Activated T-helper 2 cell treated with anti-CD3 and anti-CD28 coated beads, Interferon-gamma antibody, Interleukin-2, Interleukin-4, amounts not matched to agents 10 μg/mL and 5 μg/mL and 100 μg/mL, durations not matched to agents 14 hours and 24 hours and 36 hours (primary cell): Measurements from ENCODE around the gene MAPK8IP3. TPM values are rescaled to one million over a fixed set of nuclear protein-coding genes. Genes with fewer than 3 reads are reported as not detected.

Experiments used
- DNase-seq: peaks from one replicate; pipeline ENCODE4 v3.0.0; 2021; ENCODE audit warnings: low spot score
- H3K27ac Mint-ChIP-seq: one replicate; pipeline ENCODE4 v1.8.0; 2021; ENCODE audit warnings: mixed read lengths
- H3K27me3 Mint-ChIP-seq: one replicate; pipeline ENCODE4 v1.8.0; 2021; ENCODE audit warnings: low read depth, mixed read lengths
- H3K36me3 Mint-ChIP-seq: one replicate; pipeline ENCODE4 v1.8.0; 2021; ENCODE audit warnings: low read depth, mixed read lengths
- H3K4me1 Mint-ChIP-seq: one replicate; pipeline ENCODE4 v1.8.0; 2021; ENCODE audit warnings: low read depth, mixed read lengths
- H3K4me3 Mint-ChIP-seq: one replicate; pipeline ENCODE4 v1.8.0; 2021; ENCODE audit warnings: low read depth, mild to moderate bottlenecking, moderate library complexity, mixed read lengths
- H3K9me3 Mint-ChIP-seq: one replicate; pipeline ENCODE4 v1.8.0; 2021; ENCODE audit warnings: mixed read lengths
- intact Hi-C: fragments of 100-400 bp; cut with micrococcal nuclease; formaldehyde crosslinking; loops from one replicate; pipeline ENCODE4 v1.15.1; 2023
- total RNA-seq: library from RNA; stranded (reverse); gene quantifications from 2 replicates; pipeline ENCODE4 v1.2.3, GENCODE V29; 2022

MAPK8IP3 gene
- total RNA-seq, 1 donor from 2014 or later: 74.8 TPM

DNA sequence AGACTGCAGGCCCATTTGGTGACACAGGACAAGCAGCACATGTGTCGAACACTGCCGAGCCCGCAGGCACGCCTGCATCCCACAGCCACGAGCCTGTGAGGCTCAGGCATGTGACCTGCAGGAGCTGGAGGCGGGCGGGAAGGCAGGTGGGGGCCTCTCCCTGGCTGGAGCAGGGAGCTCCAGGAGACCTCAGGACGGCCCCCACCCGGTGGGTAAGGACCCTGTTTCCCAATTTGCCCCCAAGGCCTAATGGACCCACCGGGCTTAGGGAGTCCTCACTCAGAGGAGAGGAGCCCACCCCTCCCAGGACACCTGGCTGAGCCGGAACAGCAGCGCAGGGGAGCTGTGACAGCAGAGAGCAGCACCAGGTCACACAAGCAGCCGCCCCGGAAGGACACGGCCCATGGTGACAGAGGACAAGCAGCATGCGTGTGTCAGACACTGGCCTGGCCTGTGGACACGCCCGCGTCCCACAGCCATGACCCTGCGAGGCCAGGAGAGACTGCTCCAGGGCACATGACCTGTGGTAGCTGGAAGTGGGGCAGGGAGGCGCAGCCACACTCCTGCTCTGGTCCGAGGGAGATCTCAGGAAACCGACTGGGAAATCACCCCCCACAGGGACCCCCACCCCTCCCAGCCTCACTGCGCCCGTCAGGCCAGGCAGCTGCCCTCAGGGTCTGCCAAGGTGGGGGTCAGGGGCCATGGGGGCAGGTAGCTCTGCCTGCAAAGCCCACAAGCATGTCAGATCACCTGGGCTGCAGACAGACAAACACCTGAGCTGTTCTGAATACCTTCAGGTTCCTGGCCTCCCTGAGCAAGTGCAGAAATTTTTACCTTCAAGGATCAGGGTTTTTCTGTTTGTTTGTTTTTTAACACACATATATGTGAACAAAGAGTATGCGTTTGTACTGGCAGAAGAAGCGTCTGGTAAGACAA lies 74.0 kb downstream of the MAPK8IP3 start:
- no peak for DNase-seq
- Mint-ChIP-seq H3K36me3 (peaks cover 4% of the 10 kb centered on the region), H3K4me3 (peak overlapping the region; percentile 30), H3K9me3 (no peaks in the 10 kb centered on the region), H3K27ac (no peak overlapping the region), H3K27me3 (no peaks in the 10 kb centered on the region), H3K4me1 (peaks cover 11% of the 10 kb centered on the region)
- intact Hi-C loops: loop anchor here (5.0 to 10.0 kb wide), 2 partner anchors 73 to 475 kb away; partner anchors contain the start of genes MAPK8IP3 and UBE2I

DNA sequence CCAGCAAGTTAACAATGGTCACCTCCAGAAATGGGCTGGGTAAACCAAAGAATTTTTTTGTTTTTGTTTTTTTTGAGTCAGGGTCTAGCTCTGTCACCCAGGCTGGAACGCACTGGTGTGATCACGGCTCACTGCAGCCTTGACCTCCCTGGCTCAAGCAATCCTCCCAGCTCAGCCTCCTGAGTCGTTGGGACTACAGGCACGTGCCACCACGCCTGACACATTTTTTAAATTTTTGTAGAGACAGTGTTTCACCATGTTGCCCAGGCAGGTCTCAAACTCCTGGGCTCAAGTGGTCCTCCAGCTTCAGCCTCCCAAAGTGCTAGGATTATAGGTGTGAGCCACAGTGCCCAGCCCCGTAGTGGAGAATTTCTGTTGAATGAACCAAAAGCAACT lies 74.7 kb downstream of the MAPK8IP3 start:
- Mint-ChIP-seq H3K27ac (no peak overlapping the region), H3K4me3 (peak overlapping the region; percentile 82), H3K9me3 (no peaks in the 10 kb centered on the region), H3K4me1 (peaks cover 11% of the 10 kb centered on the region), H3K27me3 (no peaks in the 10 kb centered on the region), H3K36me3 (peaks cover 11% of the 10 kb centered on the region)
- intact Hi-C loops: loop anchor here (5.0 kb wide), 1 partner anchor 73 kb away; the partner anchor contains the start of gene MAPK8IP3
- no peak for DNase-seq

DNA sequence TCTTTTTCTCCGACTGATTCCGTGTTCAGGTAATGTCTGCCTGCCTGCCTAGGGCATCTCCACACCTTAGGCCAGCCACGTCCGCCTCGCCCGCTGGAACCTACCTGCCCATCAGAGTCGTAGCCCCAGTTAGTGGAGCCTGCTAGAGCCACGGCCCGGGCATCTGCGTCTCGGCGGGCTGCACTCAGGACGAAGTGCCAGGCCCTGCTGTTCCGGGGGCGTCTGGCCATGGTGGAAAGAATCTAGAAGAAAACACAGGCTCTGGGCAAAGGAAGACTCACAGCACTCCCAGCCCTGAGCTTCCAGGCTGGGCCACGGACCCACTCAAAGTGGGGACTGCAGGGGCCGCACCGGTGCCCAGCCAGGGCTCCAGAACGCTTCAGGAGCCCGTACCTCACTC lies 75.3 kb downstream of the MAPK8IP3 start:
- no peaks in the 10 kb centered on the region for H3K9me3 Mint-ChIP-seq
- peak overlapping the region; percentile 67 for H3K27ac Mint-ChIP-seq
- peaks cover 11% of the 10 kb centered on the region for H3K36me3 Mint-ChIP-seq
- H3K4me1 Mint-ChIP-seq: peaks cover 11% of the 10 kb centered on the region
- intact Hi-C loops: loop anchor here (5.0 kb wide), 1 partner anchor 74 kb away; the partner anchor contains the start of gene MAPK8IP3
- H3K27me3 Mint-ChIP-seq: no peaks in the 10 kb centered on the region
- H3K4me3 Mint-ChIP-seq: peak overlapping the region; percentile 82
- no peak for DNase-seq

DNA sequence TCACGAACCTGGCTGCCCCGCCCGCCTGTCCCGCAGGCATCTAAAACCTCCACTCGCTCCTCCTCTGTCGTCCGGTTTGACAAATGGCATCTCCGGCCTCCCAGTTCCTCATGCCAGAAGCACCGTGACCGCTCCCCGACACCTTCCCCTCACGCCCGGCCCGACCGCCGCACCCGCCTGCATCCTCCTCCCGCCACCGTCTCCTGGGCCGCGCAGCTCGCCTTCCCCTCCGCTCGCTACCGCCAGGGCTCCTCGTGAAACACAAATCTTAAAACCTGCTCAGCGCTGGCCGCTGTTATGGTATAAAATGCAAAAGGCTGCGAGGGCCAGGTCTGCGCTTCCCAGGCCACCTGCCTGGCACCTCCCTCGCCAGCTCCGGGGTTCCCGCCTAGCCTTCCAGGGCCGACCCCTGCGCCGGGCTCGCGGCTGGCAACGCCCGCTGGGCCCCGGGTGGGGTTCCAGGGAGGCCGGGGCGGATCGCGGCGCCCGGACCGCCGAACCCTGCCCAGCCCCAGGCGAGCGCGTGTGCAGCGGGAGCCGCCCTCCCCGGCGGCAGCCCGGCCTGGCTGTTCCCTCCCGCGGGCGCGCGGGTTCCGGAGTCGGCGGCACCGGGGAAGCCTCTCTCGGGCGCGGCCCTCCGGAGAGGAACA lies 75.9 kb downstream of the MAPK8IP3 start:
- H3K36me3 Mint-ChIP-seq: peaks cover 11% of the 10 kb centered on the region
- peak overlapping the region; percentile 82 for H3K4me3 Mint-ChIP-seq
- peak; percentile 35 for DNase-seq
- H3K27ac Mint-ChIP-seq: peak overlapping the region; percentile 67
- H3K4me1 Mint-ChIP-seq: peaks cover 11% of the 10 kb centered on the region
- H3K27me3 Mint-ChIP-seq: no peaks in the 10 kb centered on the region
- intact Hi-C loops: loop anchor here (1.0 to 5.0 kb wide), 6 partner anchors 9 to 362 kb away; partner anchors contain the start of genes FAHD1, HAGH, MAPK8IP3 and MRPS34
- no peaks in the 10 kb centered on the region for H3K9me3 Mint-ChIP-seq

DNA sequence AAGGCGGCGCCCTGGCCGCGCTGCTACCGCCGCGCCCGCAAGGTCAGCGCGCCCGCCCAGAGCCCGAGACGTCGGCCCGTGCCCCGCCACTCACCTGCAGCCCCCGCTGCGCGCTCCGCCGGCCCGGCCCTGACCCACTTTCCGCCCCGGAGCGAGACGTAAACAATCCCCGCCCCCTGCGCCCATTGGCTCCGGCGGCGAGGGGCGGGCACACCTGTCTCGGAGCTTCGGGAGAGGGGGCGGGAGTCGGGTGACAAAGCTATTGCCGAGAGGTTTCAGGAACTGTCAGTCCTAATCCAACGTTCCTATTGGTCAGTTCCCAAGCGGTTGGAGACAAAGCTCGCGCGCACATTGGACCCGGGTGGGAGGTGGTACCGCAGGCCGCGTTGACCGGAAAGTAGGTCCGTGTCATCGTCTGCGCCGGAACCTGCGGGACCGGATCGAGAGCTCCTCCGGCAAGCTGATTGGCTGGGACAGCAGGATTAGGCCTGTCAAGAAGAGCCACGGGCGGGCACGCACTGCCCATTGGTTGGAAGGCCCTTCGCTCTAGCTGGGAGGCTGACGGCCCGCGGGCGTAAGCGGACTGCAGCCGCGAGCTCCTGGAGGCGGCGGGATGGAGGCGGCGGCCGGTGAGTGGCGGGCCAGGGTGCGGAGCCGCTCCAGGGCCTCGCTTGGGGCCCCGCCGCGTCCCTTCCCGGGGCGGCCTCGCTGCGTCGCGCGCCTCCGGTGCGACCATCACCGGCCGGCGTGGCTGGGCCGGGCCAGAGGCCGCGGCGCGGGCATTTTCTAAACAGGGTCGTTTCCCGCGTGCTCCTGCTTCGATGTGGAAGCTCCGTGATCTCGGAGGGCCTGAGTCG lies 76.6 kb downstream of the MAPK8IP3 start, which contains the start of the genes NUBP2 and SPSB3:
TSS of gene NUBP2 (plus strand) at position 553 of the 857 bp plus-strand sequence. CDS start at position 614, 61 bp downstream.
TSS of gene SPSB3 (minus strand) at position 164 of the 857 bp plus-strand sequence. CDS start 1,088 bp downstream, outside the sequence.
- H3K27me3 Mint-ChIP-seq: no peaks in the 10 kb centered on the region

DNA sequence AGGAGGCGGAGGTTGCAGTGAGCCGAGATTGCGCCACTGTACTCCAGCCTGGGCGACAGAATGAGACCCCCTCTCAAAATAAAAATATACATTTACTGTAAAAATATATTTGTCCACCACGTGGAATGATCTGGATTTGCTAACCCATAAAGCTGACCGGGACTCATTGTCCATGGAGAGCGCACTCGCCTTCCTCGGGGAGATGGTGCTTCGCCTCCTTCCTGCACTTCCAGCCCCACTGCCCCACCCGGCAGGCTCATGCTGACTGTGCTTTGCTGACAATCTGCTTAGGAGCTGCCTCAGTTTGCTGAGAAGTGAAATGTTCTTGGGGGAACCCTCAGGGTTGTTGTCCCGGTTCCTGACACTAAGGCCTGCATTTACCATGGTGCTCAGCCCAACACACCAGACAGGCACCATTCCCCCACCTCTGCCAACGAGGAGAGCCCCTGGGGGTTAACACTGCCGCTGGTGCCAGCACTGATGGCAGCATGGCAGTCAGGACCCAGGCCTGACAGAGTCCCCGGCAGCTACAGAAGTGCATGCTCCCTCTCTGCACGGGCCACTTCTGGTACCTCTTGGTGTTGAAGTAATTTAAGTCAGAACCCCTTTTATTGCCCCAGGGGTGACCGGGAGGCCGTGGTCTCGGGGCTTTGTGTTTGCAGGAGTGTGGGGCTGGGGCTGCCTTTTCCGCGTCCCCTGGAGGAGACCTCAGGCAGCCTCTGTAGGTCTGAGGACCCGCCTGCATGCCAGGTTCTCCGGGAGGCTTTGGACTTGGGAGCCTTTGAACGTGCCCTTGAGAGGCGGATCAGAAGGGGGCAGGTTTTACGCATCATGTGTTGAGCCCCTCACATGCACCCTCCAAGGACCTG lies 79.2 kb downstream of the MAPK8IP3 start:
- no peak for DNase-seq
- Mint-ChIP-seq H3K9me3 (no peaks in the 10 kb centered on the region), H3K27ac (no peak overlapping the region), H3K27me3 (no peaks in the 10 kb centered on the region), H3K36me3 (peaks cover 16% of the 10 kb centered on the region), H3K4me3 (peak overlapping the region; percentile 61), H3K4me1 (peaks cover 11% of the 10 kb centered on the region)
- intact Hi-C loops: loop anchor here (5.0 kb wide), 1 partner anchor 78 kb away; the partner anchor contains the start of gene MAPK8IP3

More for the DNA sequence above, 76.6 kb downstream of the MAPK8IP3 start, which contains the start of the genes NUBP2 and SPSB3:
- peak within 1 kb of the TSS; percentile 83 for H3K27ac Mint-ChIP-seq
- H3K4me1 Mint-ChIP-seq: peaks cover 11% of the 10 kb centered on the region
- H3K36me3 Mint-ChIP-seq: peaks cover 11% of the 10 kb centered on the region
- H3K9me3 Mint-ChIP-seq: no peaks in the 10 kb centered on the region
- peak; percentile 99 for DNase-seq
- peak within 1 kb of the TSS; percentile 90 for H3K4me3 Mint-ChIP-seq
- intact Hi-C loops: loop anchor here (1.0 to 5.0 kb wide), 6 partner anchors 9 to 362 kb away; partner anchors contain the start of genes FAHD1, HAGH, MAPK8IP3 and MRPS34

DNA sequence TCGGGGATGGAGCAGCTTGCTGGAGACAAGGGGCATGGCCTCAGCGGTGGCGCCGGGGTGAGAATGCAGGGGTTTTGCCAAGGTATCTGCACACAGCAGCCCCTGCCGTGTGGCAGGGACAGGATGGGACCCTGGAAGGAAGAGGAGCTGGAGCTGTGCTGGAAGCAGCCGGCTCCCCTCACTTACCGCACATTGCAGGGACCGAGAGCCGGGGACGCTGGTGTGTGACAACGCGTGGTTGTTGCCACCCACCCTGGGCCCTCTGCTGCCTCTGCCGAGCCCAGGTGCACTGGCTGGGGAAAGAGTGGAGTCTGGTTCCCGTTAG lies 79.8 kb downstream of the MAPK8IP3 start:
- H3K27ac Mint-ChIP-seq: no peak overlapping the region
- DNase-seq: no peak
- intact Hi-C loops: no loop called here

DNA sequence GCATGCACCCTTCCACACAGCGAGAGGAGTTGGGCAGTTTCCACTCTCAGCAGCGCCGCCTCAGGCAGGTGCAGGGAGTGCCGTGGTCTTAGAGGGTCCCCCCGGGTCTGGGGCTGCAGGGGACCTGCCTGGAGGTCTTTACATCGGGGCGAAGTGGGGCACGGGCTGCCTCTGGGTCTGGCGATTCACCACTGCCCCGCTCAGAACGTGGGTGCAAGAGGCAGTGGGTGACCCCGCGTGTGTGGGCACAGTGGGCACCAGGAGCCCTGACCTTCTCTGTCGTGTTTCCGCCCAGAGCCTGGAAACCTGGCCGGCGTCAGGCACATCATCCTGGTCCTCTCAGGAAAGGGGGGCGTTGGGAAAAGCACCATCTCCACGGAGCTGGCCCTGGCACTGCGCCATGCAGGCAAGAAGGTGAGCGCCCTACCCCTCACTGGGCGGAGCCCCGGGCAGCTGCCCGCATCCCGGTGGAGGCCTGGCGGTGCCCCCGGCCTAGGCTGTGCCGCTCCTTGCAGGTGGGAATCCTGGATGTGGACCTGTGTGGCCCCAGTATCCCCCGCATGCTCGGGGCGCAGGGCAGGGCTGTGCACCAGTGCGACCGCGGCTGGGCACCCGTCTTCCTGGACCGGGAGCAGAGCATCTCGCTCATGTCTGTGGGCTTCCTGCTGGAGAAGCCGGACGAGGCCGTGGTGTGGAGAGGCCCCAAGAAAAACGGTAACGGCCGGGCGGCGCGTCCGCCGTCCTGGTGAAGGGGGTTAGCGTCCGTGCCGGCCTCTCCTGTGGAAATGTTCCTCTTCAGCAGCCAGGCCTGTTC lies 80.5 kb downstream of the MAPK8IP3 start:
- Mint-ChIP-seq H3K36me3 (peaks cover 16% of the 10 kb centered on the region), H3K4me3 (no peak overlapping the region), H3K4me1 (peaks cover 7% of the 10 kb centered on the region), H3K27ac (no peak overlapping the region), H3K27me3 (no peaks in the 10 kb centered on the region), H3K9me3 (no peaks in the 10 kb centered on the region)
- intact Hi-C loops: no loop called here
- DNase-seq: no peak

More for the DNA sequence above, 79.8 kb downstream of the MAPK8IP3 start:
- H3K36me3 Mint-ChIP-seq: peaks cover 16% of the 10 kb centered on the region
- H3K4me1 Mint-ChIP-seq: peaks cover 11% of the 10 kb centered on the region
- no peaks in the 10 kb centered on the region for H3K9me3 Mint-ChIP-seq
- H3K27me3 Mint-ChIP-seq: no peaks in the 10 kb centered on the region
- H3K4me3 Mint-ChIP-seq: no peak overlapping the region

DNA sequence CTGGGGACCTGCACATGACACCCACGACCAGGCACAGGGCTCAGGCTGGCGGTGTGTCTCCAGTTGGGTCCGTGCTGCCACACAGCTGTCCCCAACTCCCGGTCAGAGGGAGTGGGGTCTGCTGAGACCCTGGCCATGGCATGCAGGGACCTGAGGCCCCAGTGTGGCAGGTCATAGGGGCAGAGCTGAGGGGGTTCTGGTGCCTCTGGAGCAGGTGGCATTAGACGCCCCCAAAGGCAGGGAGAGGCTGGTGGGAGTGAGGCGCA lies 81.0 kb downstream of the MAPK8IP3 start:
- no peaks in the 10 kb centered on the region for H3K9me3 Mint-ChIP-seq
- H3K4me1 Mint-ChIP-seq: peaks cover 2% of the 10 kb centered on the region
- intact Hi-C loops: no loop called here
- peaks cover 16% of the 10 kb centered on the region for H3K36me3 Mint-ChIP-seq
- H3K27ac Mint-ChIP-seq: no peak overlapping the region
- no peaks in the 10 kb centered on the region for H3K27me3 Mint-ChIP-seq
- no peak for DNase-seq
- no peak overlapping the region for H3K4me3 Mint-ChIP-seq

DNA sequence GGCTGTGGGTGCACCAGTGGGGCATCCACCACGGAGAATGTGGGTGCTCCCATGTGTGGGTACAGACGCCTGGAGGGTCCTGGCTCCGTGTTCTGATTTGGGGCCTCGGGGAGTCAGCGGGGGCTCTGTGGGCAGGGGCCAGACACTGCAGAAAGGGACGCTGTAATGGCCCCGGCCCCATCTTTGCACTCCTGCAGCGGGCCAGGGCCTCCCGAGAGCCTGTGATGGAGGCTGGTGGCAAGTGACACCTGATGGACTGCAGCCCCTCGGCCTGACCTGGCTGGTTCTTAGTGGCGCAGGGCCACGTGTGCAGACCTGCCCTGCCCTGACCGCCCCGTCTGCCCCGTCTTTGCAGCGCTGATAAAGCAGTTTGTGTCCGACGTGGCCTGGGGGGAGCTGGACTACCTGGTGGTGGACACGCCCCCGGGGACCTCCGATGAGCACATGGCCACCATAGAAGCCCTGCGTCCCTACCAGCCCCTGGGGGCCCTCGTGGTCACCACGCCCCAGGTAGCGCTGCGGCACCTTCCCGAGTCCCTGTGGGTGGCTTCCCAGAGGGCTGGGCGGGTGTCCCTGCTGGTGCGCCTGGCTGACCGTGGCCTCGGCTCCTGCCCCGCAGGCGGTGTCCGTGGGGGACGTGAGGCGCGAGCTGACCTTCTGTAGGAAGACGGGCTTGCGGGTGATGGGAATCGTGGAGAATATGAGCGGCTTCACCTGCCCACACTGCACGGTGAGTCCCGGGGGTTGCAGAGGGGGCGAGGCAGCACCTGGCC lies 81.5 kb downstream of the MAPK8IP3 start:
- Mint-ChIP-seq H3K27me3 (no peaks in the 10 kb centered on the region), H3K4me1 (peaks cover 2% of the 10 kb centered on the region), H3K27ac (no peak overlapping the region), H3K9me3 (no peaks in the 10 kb centered on the region), H3K36me3 (peaks cover 16% of the 10 kb centered on the region), H3K4me3 (no peak overlapping the region)
- intact Hi-C loops: no loop called here
- no peak for DNase-seq
